NCI-H1105 treated with DMSO at 0.1 percent for 48 hours (cell line): Measurements from ENCODE around the gene MYPOP.

Source experiments
- DNase-seq: peaks from one replicate; lab custom pipeline; 2025; lab: John Stamatoyannopoulos, UW

MYPOP gene

GRCh38 chr19:45863335-45863839, 39.0 kb downstream of the MYPOP start:
- no peak for DNase-seq

- DNase-seq: peak; percentile 98
Observed at GRCh38 chr19:45862564-45863334, 39.7 kb downstream of the MYPOP start, which contains the start of gene SYMPK. TSS of gene SYMPK (minus strand) at chr19:45863147. CDS start at chr19:45854495, 8,652 bp downstream.

GRCh38 chr19:45862271-45862563, 40.2 kb downstream of the MYPOP start:
- no peak for DNase-seq

- no peak for DNase-seq
Observed at GRCh38 chr19:45860359-45861259, 41.8 kb downstream of the MYPOP start.

- DNase-seq: no peak
Observed at GRCh38 chr19:45854167-45854778, 48.1 kb downstream of the MYPOP start.

- DNase-seq: no peak
Observed at GRCh38 chr19:45852983-45853382, 49.4 kb downstream of the MYPOP start.

- no peak for DNase-seq
Observed at GRCh38 chr19:45852145-45852750, 50.2 kb downstream of the MYPOP start.

- DNase-seq: no peak
Observed at GRCh38 chr19:45848922-45849321, 53.5 kb downstream of the MYPOP start.

- no peak for DNase-seq
Observed at GRCh38 chr19:45847663-45848062, 54.8 kb downstream of the MYPOP start.

- no peak for DNase-seq
Observed at GRCh38 chr19:45842198-45842597, 60.2 kb downstream of the MYPOP start.
